HG03354 (cell line): ENCODE results near the gene SLC22A16.
"Not testable (repeated sequence)": the region's sequence is repeated elsewhere in the genome, so short reads cannot be mapped to it uniquely, and the experiment has no call there.

ENCODE experiments used
- ATAC-seq: cut with Tn5 transposase; IDR thresholded peaks from one replicate; pipeline ENCODE4 v1.9.1; 2021; ENCODE audit warnings: mild to moderate bottlenecking; ENCODE audit not compliant: unreplicated experiment, poor library complexity, severe bottlenecking

Gene SLC22A16, protein sequence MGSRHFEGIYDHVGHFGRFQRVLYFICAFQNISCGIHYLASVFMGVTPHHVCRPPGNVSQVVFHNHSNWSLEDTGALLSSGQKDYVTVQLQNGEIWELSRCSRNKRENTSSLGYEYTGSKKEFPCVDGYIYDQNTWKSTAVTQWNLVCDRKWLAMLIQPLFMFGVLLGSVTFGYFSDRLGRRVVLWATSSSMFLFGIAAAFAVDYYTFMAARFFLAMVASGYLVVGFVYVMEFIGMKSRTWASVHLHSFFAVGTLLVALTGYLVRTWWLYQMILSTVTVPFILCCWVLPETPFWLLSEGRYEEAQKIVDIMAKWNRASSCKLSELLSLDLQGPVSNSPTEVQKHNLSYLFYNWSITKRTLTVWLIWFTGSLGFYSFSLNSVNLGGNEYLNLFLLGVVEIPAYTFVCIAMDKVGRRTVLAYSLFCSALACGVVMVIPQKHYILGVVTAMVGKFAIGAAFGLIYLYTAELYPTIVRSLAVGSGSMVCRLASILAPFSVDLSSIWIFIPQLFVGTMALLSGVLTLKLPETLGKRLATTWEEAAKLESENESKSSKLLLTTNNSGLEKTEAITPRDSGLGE

DNA sequence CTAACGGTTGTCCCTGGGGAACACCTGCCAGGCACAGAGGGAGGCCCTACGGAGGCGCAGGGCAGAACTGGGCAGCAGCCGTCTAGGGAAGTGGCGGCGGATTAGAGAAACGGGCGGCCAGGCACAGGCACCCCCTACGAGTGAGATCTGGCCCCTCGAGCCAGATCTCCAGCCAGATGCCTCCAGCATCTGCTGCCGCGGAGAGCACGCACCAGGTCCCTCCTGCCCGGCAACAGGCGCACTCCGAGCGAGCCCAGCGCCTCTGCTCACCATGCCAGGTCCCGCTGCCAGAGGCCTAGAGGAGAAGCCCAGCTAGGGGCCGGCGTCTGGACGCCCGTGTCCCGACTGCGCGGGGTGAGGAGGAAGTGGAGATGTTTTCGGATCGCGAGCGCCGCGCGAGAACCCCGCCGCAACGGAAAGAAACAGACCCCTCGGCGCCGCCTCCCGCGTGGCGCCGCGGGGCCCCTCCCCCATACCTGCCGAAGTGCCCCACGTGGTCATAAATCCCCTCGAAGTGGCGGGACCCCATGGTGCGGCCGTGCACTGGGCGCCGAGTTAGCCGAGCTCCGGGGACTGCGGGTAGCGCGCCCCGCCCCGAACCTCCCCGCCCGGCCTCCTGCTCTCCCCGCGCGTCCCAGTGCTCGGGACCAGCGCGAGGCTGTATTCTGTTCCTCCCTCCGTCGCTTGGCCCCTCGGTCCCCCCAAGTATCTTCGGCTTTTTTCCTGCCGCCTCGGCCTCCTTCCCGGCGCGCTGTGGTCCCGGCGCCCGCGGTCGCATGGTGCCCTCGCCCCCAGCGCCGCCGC lies at the start of gene SLC22A16:
Gene SLC22A16 (minus strand): TSS at position 568 of the 804 bp plus-strand sequence. CDS start 39 bp downstream, at position 529.
- no peak for ATAC-seq

DNA sequence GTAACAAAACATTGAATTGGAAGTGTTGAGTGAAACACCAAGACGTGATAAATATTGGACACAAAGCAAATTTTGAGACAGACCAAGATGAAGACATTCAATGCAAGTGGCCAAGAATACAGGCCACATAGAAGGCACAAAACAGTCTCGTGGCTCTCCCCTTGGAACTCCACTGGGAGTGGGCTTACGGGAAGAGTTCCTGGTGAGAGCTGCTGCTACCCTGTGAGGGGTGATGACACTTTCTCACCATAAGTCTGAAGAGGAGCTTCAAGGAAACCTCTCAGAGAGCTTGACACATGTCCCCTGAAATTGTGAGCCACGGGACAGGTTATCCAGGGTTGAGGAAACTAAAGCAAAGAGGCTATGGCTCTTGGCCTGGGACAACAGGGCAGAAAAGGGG lies 48.6 kb upstream of the SLC22A16 start:
- no peak for ATAC-seq

DNA sequence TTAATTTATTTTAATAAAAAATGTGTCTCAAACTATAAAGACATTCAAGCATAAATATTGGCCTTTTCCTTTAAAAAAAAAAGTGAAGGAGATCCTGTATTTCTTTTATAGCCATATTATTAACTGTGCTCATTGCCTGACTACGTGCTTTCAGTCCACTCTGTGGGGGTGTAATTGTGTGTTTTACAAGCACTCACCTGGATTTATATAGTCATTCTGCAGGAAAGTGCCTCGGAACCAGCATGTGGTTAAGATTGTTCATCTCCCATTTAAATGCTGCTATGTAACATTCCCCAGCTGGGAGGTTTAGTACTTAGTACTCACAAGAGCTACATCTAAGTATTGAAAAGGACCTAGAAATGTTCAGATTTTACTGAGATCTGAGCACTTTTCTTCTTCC lies 47.9 kb upstream of the SLC22A16 start:
- ATAC-seq: no peak

DNA sequence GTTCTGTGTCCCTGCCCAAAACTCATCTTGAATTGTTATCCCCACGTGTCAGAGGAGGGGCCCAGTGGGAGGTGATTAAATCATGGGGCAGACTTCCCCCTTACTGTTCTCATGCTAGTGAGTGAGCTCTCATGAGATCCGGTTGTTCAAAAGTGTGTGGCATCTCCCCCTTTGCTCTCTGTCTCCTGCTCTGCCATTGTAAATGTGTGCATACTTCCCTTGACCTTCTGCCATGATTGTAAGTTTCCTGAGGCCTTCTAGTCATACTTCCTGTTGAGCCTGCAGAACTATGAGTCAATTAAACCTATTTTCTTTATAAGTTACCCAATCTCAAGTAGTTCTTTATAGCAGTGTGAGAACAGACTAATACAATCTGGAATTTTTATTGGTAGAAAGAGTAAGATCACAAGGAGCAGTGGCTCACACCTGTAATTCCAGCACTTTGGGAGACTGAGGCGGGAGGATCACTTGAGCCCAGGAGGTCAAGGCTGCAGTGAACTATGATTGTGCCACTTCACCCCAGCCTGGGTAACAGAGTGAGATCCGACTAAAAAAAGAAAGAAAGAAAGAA lies 47.1 kb upstream of the SLC22A16 start:
- ATAC-seq: no peak

DNA sequence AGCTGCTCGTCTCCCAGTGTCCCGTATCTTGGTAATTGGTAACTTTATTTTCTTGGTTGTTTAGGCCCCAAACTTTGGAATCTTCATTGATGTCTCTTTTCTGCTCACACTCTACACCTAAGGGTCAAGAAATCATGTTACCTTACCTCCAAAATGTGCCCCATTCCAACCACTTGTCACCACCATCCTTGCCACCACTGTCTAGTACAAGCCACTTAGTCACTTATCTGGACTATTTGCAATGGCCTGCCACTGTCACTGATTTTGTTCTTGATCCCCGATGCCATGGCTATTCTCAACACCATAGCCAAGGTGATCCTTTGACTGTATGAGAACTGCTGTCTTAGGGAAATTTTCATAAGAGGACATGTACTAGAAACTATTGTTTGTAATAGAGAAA lies 46.0 kb upstream of the SLC22A16 start:
- ATAC-seq: no peak

DNA sequence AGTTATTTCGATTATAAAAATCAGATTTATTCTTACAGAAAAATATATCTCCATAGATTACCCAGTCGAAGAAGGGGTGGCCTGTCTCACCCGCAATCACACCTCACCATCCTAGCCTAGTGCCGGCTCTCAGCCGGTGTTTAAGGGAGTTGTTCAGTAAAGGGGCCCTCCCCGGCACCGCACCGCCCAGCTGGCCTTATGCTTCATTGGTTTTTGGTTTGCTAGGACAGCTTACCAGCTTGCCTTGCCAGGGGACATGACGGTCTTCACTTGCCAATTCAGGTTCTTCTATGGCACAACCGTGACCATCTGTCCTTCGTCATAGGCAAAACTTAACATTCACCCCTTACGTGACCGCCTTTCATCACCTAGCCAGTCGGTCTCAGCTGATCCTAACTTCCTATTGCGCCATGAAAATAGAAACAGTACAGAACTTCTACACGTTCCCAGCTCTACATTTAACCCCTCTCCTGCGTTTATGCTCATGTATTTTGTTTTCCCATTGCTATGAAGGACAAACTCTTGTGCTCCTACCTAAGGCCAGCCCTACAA lies 44.7 kb upstream of the SLC22A16 start:
- no peak for ATAC-seq

DNA sequence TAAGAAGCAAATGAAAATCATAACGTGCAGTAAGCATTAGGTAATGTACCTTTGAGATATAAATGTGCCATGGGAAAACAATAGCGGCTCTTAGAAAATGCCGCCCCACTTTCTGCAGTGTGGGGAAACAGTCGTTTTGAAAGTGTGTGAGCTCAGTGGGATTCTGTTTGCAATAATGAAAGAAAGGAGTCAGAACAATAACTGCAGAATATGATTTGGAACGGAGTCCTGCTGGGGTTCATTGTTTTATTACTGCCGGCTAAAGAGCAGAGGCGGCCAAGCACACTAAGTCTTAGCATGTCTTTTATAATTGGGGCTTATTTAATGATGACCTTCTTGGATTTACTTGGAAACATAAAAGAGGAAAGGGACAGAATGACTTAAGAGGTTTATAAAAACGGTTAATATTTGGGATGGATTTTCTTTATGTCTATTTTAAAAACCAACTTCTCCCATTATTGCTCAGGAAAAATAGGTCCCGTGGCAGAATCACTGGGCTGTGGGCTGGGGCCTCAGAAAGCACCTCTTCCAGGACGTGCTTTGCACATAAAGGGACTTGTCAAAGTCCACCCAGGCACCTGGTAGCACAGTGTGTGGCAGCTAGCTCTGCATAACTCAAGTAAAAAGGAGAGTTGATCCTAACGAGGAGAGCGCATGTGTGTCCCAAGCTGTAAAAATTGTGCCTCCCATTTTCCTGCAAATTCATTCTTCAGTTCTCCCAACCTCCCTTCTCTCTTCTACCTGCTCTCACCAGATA lies 44.0 kb upstream of the SLC22A16 start:
- ATAC-seq: no peak

DNA sequence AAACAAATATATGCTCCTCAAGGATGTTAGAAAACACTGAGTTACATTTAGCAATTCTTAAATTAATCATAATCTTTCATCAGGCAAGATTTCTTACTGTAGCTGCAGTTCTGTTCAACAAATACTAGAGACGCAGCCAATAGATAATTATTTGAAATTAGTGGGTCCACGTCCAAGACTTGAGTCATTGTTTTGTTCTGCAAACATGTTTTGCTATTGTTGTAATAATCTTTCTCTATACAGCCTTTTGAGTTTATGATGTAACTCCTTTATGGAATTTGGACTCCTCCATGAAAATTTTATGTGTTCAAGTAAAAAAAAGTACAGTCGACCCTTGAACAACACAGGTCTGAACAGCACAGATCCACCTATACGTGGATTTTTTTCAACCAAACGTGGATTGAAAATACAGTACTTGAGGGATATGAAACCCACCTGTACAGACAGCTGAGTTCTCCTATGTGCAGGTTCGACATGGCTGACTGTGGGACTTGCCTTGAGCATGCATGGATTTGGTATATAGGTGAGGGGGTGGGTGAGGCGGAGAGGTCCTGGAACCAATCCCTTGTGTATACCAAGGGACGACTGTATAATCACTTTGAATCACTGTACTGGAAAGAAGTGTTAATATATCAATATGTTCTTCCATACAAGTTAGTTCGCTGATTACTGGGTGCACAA lies 41.3 kb upstream of the SLC22A16 start:
- no peak for ATAC-seq

DNA sequence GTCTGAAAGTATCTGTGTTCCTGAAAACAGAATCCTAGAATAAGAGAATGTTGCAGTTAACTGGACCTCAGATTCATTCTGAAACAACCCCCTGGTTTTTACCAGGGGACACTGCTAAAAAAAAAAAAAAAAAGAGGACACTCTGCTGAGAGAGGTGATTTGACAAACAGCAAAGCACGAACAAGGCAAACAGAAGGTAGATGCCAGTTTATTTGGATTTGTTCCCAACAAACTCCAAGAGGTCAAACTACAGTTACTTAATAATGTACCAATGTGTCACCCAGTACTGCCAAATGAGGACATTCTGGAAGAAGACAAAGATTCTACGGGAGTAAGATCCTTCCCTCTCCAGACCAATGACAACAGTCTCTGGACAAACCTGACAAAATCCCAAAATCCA lies 40.6 kb upstream of the SLC22A16 start:
- no peak for ATAC-seq

DNA sequence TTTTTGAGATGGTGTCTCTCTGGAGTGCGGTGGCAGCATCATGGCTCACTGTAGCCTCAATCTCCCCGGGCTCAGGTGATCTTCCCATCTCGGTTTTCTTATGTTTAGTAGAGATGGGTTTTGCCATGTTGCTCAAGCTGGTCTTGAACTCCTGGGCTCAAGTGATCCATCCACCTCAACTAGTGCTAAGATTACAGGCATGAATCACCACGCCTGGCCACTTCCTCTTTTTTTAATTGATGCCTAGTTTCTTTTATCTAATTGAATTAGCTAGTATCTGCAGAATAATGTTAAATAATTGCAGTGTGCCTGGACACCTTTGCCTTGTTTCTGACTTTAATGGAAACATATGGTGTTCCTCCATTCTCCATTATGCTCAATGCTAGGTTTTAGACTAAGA lies 38.4 kb upstream of the SLC22A16 start:
- no peak for ATAC-seq

DNA sequence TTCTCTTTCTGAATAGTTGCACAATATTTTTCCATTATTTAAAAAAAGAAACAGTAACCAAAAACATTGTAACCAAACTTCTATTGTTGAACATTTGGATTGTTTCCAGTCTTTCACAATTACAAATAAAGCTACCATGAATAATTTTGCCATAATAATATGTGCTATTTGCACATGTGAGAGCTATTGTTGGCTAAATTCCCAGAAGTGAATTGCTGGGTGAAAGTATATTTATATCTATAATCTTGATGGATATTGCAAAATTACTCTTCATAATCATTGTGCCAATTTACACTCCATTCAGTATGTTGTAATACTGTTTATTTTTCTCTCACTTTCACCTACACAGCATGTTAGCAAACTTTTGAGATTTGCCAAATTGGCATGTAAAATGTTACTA lies 36.6 kb upstream of the SLC22A16 start:
- ATAC-seq: no peak

DNA sequence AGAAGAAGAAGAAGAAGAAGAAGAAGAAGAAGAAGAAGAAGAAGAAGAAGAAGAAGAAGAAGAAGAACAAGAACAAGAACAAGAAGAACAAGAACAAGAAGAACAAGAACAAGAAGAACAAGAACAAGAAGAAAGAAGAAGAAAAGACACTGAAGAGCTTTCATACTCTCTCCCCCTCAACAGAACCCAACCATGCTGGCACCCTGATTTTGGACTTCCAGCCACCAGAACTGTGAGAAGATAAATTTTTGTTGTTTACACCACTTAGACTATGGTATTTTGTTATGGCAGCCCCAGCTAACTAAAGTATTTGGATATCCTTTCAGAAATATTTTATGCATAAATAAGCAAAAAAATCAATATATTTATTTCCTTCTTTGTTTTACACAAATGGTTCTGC lies 36.1 kb upstream of the SLC22A16 start:
- ATAC-seq: not testable (repeated sequence)

DNA sequence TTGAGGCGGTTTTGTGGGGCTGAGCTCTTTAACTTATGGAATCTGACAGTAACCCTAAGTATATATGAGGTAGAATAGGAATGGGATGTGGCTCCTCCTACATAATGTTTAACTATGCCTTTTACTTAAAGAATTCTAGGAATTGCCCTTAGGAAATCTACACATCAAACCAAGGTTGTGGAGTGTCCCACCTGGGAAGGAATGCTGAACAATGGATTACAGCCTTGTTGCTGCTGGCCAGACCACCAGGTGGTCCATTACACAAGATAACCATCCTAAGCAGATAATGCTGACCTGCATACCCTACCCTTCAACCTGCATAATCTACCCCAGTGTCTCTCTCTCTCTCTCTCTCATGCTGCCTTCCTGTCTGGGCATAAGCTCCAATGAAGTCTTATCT lies 35.0 kb upstream of the SLC22A16 start:
- no peak for ATAC-seq

DNA sequence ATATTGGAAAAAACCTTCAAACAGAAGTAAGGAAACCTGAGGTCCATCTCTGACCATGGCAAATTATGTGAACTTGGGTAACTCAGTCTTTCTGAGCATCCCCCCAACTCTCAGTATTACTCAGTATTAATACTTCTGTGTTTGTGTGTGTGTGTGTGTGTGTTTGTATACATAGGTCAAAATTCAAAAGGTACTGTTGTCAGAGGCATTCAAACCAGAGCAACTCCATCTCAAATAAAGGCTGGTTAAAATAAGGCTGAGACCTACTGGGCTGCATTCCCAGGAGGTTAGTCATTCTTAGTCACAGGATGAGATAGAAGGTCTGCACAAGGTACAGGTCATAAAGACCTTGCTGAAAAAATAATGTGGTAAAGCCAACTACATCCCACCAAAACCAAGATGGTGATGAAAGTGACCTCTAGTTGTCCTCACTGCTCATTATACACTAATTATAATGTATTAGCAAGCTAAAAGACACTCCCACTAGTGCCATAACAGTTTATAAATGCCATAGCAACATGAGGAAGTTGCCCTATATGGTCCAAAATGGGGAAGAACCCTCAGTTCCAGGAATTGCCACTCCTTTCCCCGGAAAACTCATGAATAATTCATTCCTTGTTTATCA lies 33.3 kb upstream of the SLC22A16 start:
- ATAC-seq: no peak

DNA sequence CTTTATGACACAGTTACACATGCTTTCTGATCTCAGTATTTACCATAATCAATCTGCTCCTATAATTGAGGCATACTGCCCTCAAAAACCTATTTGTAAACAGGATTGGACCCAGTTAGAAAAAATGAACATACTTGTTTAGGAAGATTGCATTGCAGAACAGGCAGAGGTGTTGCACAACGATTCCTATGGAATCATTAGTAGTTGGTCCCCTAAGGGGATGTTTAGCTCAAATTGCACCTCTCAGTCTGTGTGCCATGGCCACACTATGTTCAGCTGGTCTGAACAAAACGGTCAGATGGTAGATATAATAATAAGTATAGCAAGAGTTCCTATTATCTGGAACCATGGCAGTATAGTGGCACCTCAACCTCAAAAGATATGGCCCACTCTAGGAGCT lies 28.5 kb upstream of the SLC22A16 start:
- not testable (repeated sequence) for ATAC-seq

DNA sequence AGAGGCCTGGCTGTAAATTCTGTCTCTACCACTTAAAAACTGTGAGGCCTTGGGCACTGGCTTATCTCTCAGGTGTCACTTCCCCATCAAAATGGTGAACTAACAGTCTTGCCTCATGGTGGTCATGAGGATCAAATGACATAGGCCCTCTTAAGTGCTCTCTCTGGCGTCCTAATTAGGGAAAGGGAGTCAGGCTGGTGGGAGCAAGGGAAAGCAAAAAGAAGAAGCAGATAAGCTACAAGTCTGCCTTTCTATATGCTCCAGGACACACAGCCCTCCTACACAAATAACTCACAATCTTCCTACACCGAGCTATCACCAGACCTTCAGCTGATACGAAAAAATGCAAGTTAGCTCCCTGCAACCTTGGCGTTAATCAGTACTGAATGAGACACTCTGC lies 19.5 kb upstream of the SLC22A16 start:
- no peak for ATAC-seq

DNA sequence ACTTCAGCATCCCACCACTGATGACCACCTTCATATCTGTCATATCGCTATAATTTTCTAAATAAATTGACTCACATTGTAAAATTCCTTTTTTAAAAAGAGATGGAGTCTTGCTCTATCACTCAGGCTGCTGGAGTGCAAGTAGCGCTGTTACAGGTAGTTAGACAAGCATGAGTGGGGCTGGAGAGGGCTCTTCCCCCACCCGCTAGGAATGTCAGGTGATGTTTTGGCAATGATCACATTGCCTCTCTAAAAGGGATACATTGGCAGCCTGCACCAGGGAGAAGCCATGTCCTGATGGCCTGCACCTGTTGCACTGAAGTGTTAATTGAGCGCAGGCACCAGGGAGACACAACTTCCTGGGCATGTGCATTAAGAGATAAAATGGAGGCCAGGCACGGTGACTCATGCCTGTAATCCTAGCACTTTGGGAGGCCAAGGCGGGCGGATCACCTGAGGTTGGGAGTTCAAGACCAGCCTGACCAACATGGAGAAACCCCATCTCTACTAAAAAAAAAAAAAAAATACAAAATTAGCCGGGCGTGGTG lies 16.9 kb upstream of the SLC22A16 start:
- no peak for ATAC-seq

DNA sequence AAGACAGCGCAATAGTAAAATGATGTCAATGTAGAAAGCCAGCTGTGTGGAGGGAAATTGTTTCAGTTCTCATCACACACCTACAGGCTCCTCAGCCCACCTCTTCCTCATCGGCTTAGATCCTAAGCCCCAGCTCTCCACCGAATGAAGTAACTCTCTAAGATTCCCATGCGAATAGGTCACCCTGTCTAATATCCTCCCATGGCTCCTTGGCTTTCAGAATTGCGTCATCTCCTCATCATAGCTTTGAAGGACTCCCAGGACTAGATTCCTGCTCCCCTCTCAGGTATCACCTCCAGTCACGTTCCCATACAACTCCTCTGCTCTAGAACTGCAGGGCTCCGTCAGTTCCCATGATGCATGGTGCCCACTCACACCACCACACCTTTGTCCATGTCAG lies 16.2 kb upstream of the SLC22A16 start:
- no peak for ATAC-seq
